K562 (cell line): ENCODE results near the gene GSTA2. TPM values are rescaled to one million over a fixed set of nuclear protein-coding genes. Genes with fewer than 3 reads are reported as not detected.

Source experiments
- ATAC-seq: fragments of 200-7000 bp; cut with Tn5 transposase; 3 replicates; pipeline ENCODE4 v1.9.1; 2020; ENCODE audit warnings: moderate library complexity
- BruUV-seq: library from RNA; stranded (reverse); fragments of 400-500 nt; replicated peaks from 2 replicates; lab custom pipeline; 2021; lab: Mats Ljungman, UMichigan
- CTCF ChIA-PET: fragments of 300-600 bp; formaldehyde crosslinking; extraction: SDS; loops from one replicate; lab custom pipeline; 2021; ENCODE audit warnings: low intra/inter-chr PET ratio; lab: Yijun Ruan, JAX
- POLR2A ChIA-PET: fragments of 300-600, 350-650 bp; sonication (Branson Sonifier 250); formaldehyde crosslinking; extraction: SDS; loops from one replicate; lab custom pipeline; 2021; ENCODE audit warnings: antibody characterized with exemption, inconsistent platforms; lab: Yijun Ruan, JAX
- DNase-seq, 4 experiments: peaks; one replicate each; pipeline versions ENCODE4 v3.0.0 to v3.0.0-alpha.2; 2011 to 2018; ENCODE audit warnings: low spot score in 3 of 4, mixed read lengths in 3 of 4; ENCODE audit errors: extremely low read depth in 1 of 4
- FAIRE-seq: peaks from 2 replicates; lab custom pipeline; 2011; peaks lifted over from hg19 to GRCh38; lab: Jason Lieb, UNC
- H2AFZ ChIP-seq: 2 replicates; pipeline ENCODE4 v1.6.0; 2011; ENCODE audit warnings: low read depth, low read length, control low read depth, inconsistent platforms
- H3K27ac ChIP-seq: fragments of 200-600 bp; 3 replicates; pipeline ENCODE4 v1.8.0; 2011; ENCODE audit warnings: low read depth, mild to moderate bottlenecking, control low read depth, inconsistent platforms, low read length, moderate library complexity, mixed read lengths; ENCODE audit errors: extremely low read depth
- H3K27me3 ChIP-seq, 2 experiments: fragments of 300-600 bp in 1 of 2; 2 replicates in 1 of 2; 3 replicates in 1 of 2; pipeline versions ENCODE4 v1.6.0 to v1.8.0; 2011; ENCODE audit warnings: inconsistent platforms in 2 of 2, low read length in 2 of 2, mild to moderate bottlenecking in 1 of 2, mixed read lengths in 1 of 2, moderate library complexity in 1 of 2; ENCODE audit not compliant: control insufficient read depth in 2 of 2, insufficient read depth in 2 of 2
- H3K36me3 ChIP-seq: fragments of 300-600 bp; 3 replicates; pipeline ENCODE4 v1.8.0; 2011; ENCODE audit warnings: mild to moderate bottlenecking, low read length, inconsistent platforms; ENCODE audit not compliant: control insufficient read depth, insufficient read depth
- H3K4me1 ChIP-seq, 2 experiments: fragments of 200-600 bp in 1 of 2; replicated peaks in 1 of 2; 2 replicates in 1 of 2; 3 replicates in 1 of 2; pipeline versions ENCODE4 v1.5.1 to v1.8.0; 2011; ENCODE audit warnings: inconsistent platforms in 2 of 2, low read length in 2 of 2, mild to moderate bottlenecking in 1 of 2, mixed read lengths in 1 of 2, moderate library complexity in 1 of 2; ENCODE audit not compliant: control insufficient read depth in 2 of 2, insufficient read depth in 2 of 2
- H3K4me2 ChIP-seq: 2 replicates; pipeline ENCODE4 v1.6.1; 2011; ENCODE audit warnings: low read length, control low read depth, inconsistent platforms, mixed read lengths; ENCODE audit not compliant: insufficient read depth
- H3K4me3 ChIP-seq: fragments of 200-600 bp; sonication (generic), shearing (Covaris generic); 2 replicates; pipeline ENCODE4 v1.5.1; 2016; ENCODE audit warnings: control low read depth, inconsistent platforms
- H3K79me2 ChIP-seq: fragments of 200-600 bp; 3 replicates; pipeline ENCODE4 v1.8.0; 2011; ENCODE audit warnings: low read length, inconsistent platforms; ENCODE audit not compliant: control insufficient read depth, insufficient read depth
- H3K9ac ChIP-seq, 2 experiments: 2 replicates each; pipeline versions ENCODE4 v1.6.0 to v1.6.1; 2011; ENCODE audit warnings: low read depth in 2 of 2, low read length in 2 of 2, control low read depth in 1 of 2, inconsistent platforms in 1 of 2, mild to moderate bottlenecking in 1 of 2, mixed read lengths in 1 of 2; ENCODE audit not compliant: insufficient read depth in 1 of 2
- H3K9me1 ChIP-seq: one replicate; pipeline ENCODE4 v1.6.0; 2011; ENCODE audit warnings: inconsistent platforms, mild to moderate bottlenecking, low read length, moderate library complexity; ENCODE audit not compliant: control insufficient read depth, insufficient read depth
- H3K9me3 ChIP-seq: replicated peaks from 2 replicates; pipeline ENCODE4 v1.5.1; 2011; ENCODE audit warnings: low read depth, low read length, inconsistent platforms; ENCODE audit not compliant: control insufficient read depth, insufficient read depth
- H4K20me1 ChIP-seq: replicated peaks from 2 replicates; pipeline ENCODE4 v1.6.1; 2011; ENCODE audit warnings: low read length, inconsistent platforms, mixed read lengths; ENCODE audit not compliant: control insufficient read depth, insufficient read depth
- ASH1L ChIP-seq: fragments of 450-650 bp; IDR thresholded peaks from 2 replicates; pipeline ENCODE4 v1.6.1; 2018; ENCODE audit warnings: borderline replicate concordance, mild to moderate bottlenecking, low read depth; ENCODE audit not compliant: partially characterized antibody
- BHLHE40 ChIP-seq: IDR thresholded peaks from 2 replicates; pipeline ENCODE4 v1.6.1; 2011; ENCODE audit warnings: low read length, improper control_type of control experiment
- CBX3 ChIP-seq, 2 experiments: IDR thresholded peaks; 1 replicate in 1 of 2; 2 replicates in 1 of 2; pipeline ENCODE4 v1.6.1; 2012; ENCODE audit warnings: inconsistent platforms in 2 of 2, low read length in 2 of 2, borderline replicate concordance in 1 of 2, control low read depth in 1 of 2
- CBX8 ChIP-seq: fragments of 200-600 bp; sonication (generic); IDR thresholded peaks from 2 replicates; pipeline ENCODE4 v1.6.1; 2012; ENCODE audit warnings: borderline replicate concordance, mixed run types, low read depth, mild to moderate bottlenecking, moderate library complexity, mixed read lengths, low read length, control low read depth, inconsistent platforms; ENCODE audit not compliant: poor library complexity, severe bottlenecking; ENCODE audit errors: extremely low read depth
- DDX20 ChIP-seq: fragments of 450-650 bp; IDR thresholded peaks from 2 replicates; pipeline ENCODE4 v1.6.1; 2016; ENCODE audit warnings: missing genetic modification characterization, low read depth, mild to moderate bottlenecking, missing compliant biosample characterization, moderate library complexity
- KLF10 ChIP-seq: fragments of 250-450 bp; sonication (Bioruptor Pico); IDR thresholded peaks from 2 replicates; pipeline ENCODE4 v1.6.1; 2021; ENCODE audit warnings: matching md5 sums
- POU5F1 ChIP-seq: fragments of 150-350 bp; IDR thresholded peaks from 2 replicates; pipeline ENCODE4 v1.6.1; 2014; ENCODE audit warnings: borderline replicate concordance, low read length, low read depth, mild to moderate bottlenecking; ENCODE audit not compliant: partially characterized antibody
- STAT5B ChIP-seq: fragments of 250-450 bp; sonication (Bioruptor Pico); IDR thresholded peaks from 2 replicates; pipeline ENCODE4 v1.8.0; 2021; ENCODE audit warnings: mild to moderate bottlenecking, inconsistent platforms
- ZBTB8A ChIP-seq: fragments of 450-650 bp; IDR thresholded peaks from 2 replicates; pipeline ENCODE4 v1.6.1; 2018; ENCODE audit warnings: mild to moderate bottlenecking, moderate library complexity; ENCODE audit not compliant: partially characterized antibody
- ZNF384 ChIP-seq: IDR thresholded peaks from 2 replicates; pipeline ENCODE4 v1.6.1; 2012; ENCODE audit warnings: low read depth, low read length, improper control_type of control experiment
- ZNF41 ChIP-seq: fragments of 250-450 bp; sonication (Bioruptor Pico); conservative IDR thresholded peaks from 2 replicates; pipeline ENCODE4 v1.4.0; 2020; ENCODE audit warnings: mild to moderate bottlenecking
- WGBS: fragments of 100-300 bp; shearing (Covaris generic); methylation state at CpG from one replicate; pipeline ENCODE4 v1.1.6; 2016; ENCODE audit warnings: low coverage, mixed read lengths; ENCODE audit not compliant: insufficient coverage; ENCODE audit errors: missing lambda C conversion rate; 5-methylcytosine and 5-hydroxymethylcytosine counted together
- in situ Hi-C: fragments of 300-500 bp; cut with MboI; formaldehyde crosslinking; loops from 4 replicates; pipeline ENCODE4 v1.15.0; 2018; ENCODE audit warnings: inconsistent platforms, mixed read lengths
- intact Hi-C: fragments of 100-400 bp; cut with micrococcal nuclease; formaldehyde crosslinking; loops from 2 replicates; pipeline ENCODE4 v1.14.2; 2022
- polyA plus RNA-seq, 8 experiments: library from polyadenylated mRNA; depleted of rRNA in 4 of 8; stranded (reverse) in 5 of 8; unstranded in 3 of 8; fragments of >200 nt; fragmentation: Nextera tagmentation in 2 of 8; fragmentation: Illumina TruSeq in 1 of 8; extraction: Ambion mirVana in 2 of 8; extraction: Trizol in 1 of 8; gene quantifications; 2 replicates each; pipeline versions ENCODE4 v1.2.1 to v1.2.3, GENCODE V29; 2011 to 2014; ENCODE audit warnings: inconsistent platforms in 1 of 8, missing spikeins in 1 of 8
- total RNA-seq, 7 experiments: library from RNA; depleted of rRNA in 6 of 7; stranded (reverse); fragments of >200 nt in 6 of 7; fragmentation: Illumina TruSeq in 2 of 7; extraction: Trizol in 2 of 7; gene quantifications; 2 replicates each; pipeline versions ENCODE4 v1.2.1 to v1.2.3, GENCODE V29; 2011 to 2021; ENCODE audit warnings: low replicate concordance in 1 of 7
- TF ChIP-seq, protein P1 (sequence below), 2 experiments: fragments of 250-450 bp in 1 of 2; fragments of 450-650 bp in 1 of 2; sonication (Bioruptor Pico) in 1 of 2; IDR thresholded peaks; 2 replicates each; pipeline versions ENCODE4 v1.6.1 to v1.8.0; 2016 to 2021; ENCODE audit warnings: mild to moderate bottlenecking in 2 of 2, moderate library complexity in 2 of 2, missing compliant biosample characterization in 1 of 2, missing genetic modification characterization in 1 of 2

The GSTA2 gene
- total and polyA plus RNA-seq, 9 of the 15 experiments (the other 6 are each of a cell fraction or from before 2014, with no cell fraction given) = 0.11 to 0.24 (median 0.14) TPM; not detected in 3

DNA sequence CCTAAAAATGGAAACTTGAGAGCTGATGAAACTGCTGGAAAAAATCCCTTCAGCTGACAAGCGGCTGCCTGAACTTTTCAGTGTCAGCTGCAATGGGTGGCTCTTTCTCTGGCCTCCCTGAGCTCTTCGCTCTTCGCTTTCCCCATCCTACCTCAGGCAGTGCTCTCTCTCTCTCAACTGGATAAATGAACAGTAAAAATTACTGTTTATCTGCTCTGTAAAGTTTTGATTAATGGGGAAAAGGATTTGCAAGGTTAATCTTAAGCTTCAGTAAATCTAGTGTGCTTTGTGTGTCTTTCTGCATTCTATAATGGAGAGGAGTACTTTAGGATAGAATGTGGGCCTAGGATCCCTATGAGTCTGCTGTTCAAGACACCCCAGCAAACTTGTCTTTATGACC, 57.3 kb downstream of the GSTA2 start:
- no peak for DNase-seq

More for the DNA sequence above, 57.3 kb downstream of the GSTA2 start:
- Histone ChIP-seq H4K20me1 (no peaks in the 10 kb centered on the region), H3K9me1 (no peaks in the 10 kb centered on the region), H3K4me3 (no peak overlapping the region), H3K4me2 (no peak overlapping the region), H3K36me3 (no peaks in the 10 kb centered on the region), H3K9ac (no peak overlapping the region), H3K27me3 (no peaks in the 10 kb centered on the region), H3K79me2 (no peaks in the 10 kb centered on the region), H3K9me3 (no peaks in the 10 kb centered on the region), H2AFZ (no peak overlapping the region), H3K4me1 (no peaks in the 10 kb centered on the region), H3K27ac (no peak overlapping the region)
- ChIA-PET POLR2A (interaction anchor here (1.1 kb wide), 1 partner anchor 13 kb away, joined by 4 read pairs; no protein-coding TSS in a partner anchor), CTCF (no interaction called here)
- intact Hi-C loops (no loop called here), in situ Hi-C loops (no loop called here)
- FAIRE-seq (no peak), ATAC-seq (no peak)
- 8% methylated on average over 1 of the region's 3 CpGs for WGBS
- no peak for TF ChIP-seq STAT5B
- no peak for TF ChIP-seq ZBTB8A
- TF ChIP-seq ZNF41 = no peak
- TF ChIP-seq, protein P1, sequence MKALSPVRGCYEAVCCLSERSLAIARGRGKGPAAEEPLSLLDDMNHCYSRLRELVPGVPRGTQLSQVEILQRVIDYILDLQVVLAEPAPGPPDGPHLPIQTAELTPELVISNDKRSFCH (CRISPR knock-in tag; IDR thresholded peaks at IDR 0.05) = no peak
- TF ChIP-seq, protein P1 (tag; IDR thresholded peaks at IDR 0.05) = no peak
- no peak for TF ChIP-seq POU5F1
- TF ChIP-seq KLF10 = no peak
- TF ChIP-seq ASH1L = no peak
- no peak for TF ChIP-seq DDX20 (tag)
- no peak for TF ChIP-seq CBX8
- TF ChIP-seq CBX3 (IDR thresholded peaks at IDR 0.05; ENCODE audit: borderline replicate concordance in 1 of 2, low read length in 2 of 2) = no peak
- no peak for TF ChIP-seq ZNF384
- no peak for TF ChIP-seq BHLHE40
- BruUV-seq = no TSS peak
